ENCODE results near the gene SHLD1.

Gene SHLD1

DNA sequence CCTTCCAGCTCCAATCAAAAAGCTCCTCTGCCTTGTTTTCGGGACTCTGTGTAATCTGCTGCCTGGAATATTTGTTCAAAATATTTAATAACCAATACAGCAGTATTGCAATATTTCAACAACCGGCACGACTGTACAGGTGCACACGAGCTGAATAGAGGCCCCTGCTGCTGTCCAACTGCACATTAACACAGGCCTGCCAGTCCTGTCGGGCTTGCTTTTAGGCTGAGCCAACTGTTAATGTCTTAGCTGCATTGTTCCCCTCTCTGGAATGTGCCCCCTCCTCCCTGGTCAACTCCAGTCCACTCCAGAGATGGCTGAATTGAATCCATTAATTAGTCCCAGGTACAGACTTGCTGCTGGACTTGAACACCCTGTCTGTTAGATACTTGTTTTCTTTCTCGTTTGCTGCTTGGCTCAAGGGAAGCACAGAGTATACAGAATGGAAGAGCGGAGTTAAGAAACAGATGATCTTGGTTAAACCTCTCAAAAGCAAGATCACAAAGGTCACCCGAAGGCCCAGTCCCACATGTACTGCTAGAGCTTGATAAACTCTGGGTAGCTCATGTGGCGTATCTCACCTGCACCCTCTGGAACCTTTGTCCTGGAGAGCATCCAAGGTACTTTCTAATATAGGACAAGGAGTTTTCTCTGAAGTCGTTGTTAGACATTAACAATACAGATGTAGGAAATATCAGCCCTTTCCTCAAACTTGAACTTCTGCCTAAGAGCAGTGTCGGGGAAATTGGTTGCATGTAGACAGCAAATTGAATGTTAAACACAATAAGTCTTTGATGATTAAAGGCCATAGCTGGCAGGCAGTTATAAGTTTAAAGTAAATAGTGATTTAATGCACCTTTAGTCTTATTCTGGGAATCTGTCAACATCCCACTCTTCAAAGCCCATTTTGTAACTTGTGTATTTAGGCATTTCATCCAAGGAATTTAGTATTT lies 31.9 kb downstream of the SHLD1 start:
- DNase-seq (ENCODE audit: low read depth) = no peak
- H3K4me3 ChIP-seq (ENCODE audit: low read depth, low read length) = no peak overlapping the region
- TF ChIP-seq, protein P1, sequence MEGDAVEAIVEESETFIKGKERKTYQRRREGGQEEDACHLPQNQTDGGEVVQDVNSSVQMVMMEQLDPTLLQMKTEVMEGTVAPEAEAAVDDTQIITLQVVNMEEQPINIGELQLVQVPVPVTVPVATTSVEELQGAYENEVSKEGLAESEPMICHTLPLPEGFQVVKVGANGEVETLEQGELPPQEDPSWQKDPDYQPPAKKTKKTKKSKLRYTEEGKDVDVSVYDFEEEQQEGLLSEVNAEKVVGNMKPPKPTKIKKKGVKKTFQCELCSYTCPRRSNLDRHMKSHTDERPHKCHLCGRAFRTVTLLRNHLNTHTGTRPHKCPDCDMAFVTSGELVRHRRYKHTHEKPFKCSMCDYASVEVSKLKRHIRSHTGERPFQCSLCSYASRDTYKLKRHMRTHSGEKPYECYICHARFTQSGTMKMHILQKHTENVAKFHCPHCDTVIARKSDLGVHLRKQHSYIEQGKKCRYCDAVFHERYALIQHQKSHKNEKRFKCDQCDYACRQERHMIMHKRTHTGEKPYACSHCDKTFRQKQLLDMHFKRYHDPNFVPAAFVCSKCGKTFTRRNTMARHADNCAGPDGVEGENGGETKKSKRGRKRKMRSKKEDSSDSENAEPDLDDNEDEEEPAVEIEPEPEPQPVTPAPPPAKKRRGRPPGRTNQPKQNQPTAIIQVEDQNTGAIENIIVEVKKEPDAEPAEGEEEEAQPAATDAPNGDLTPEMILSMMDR (conservative IDR thresholded peaks at IDR 0.05; ENCODE audit: low read depth, low read length) = no peak

GRCh38 chr20:5784735-5785134 lies 34.5 kb downstream of the SHLD1 start:
- TF ChIP-seq, protein P1 (conservative IDR thresholded peaks at IDR 0.05; ENCODE audit: low read depth, low read length) = no peak
- no peak for DNase-seq (ENCODE audit: low read depth)

GRCh38 chr20:5785146-5785545 lies 34.9 kb downstream of the SHLD1 start:
- TF ChIP-seq, protein P1 (conservative IDR thresholded peaks at IDR 0.05; ENCODE audit: low read depth, low read length) = no peak
- no peak for DNase-seq (ENCODE audit: low read depth)
- no peak overlapping the region for H3K4me3 ChIP-seq (ENCODE audit: low read depth, low read length)

More at GRCh38 chr20:5784735-5785134, 34.5 kb downstream of the SHLD1 start:
- no peak overlapping the region for H3K4me3 ChIP-seq (ENCODE audit: low read depth, low read length)

DNA sequence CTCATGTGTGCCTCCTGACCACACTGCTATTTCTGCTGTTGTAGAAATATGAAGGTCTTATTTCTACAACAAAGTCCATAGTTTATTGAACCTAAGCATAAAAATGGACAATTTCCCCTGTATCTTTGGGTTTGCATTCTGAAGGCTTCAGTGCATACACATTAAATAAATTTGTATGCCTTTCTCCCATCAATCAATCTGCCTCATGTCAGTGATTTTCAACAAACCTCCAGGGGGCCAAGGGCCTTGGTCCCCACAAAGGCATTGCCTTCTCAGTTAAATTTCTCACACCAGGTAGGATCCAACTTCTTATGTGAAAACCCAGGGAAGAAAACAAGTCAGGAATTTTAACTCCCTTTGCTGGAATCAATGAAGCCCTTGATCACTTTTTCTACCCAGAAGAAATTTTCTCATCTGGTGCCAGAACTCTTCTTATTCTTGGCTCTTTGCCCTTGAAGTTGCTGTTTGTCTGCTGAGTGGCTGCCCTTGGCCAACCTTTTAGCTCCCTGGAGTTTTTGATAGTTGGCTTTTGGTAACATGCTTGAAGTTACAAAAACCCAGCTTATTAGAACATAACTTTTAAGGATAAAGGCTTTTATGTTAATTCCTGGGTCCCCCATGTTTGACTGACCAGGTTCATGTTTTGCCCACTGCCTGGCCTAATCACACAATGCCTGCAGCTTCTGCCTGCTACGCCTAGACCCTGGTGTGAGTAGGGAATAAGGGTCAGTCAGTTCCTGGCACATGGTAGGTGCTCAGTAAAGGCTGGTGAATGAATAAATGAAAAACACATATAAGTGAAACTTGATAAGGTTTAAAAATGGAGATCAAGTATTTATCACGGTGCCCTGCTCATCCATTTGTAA lies 37.0 kb downstream of the SHLD1 start:
- peak; percentile 86 for DNase-seq (ENCODE audit: low read depth)
- no peak overlapping the region for H3K4me3 ChIP-seq (ENCODE audit: low read depth, low read length)
- TF ChIP-seq, protein P1 (conservative IDR thresholded peaks at IDR 0.05; ENCODE audit: low read depth, low read length) = no peak

- no peak overlapping the region for H3K4me3 ChIP-seq (ENCODE audit: low read depth, low read length)
- DNase-seq (ENCODE audit: low read depth) = no peak
- TF ChIP-seq, protein P1 (conservative IDR thresholded peaks at IDR 0.05; ENCODE audit: low read depth, low read length) = no peak
Measured at GRCh38 chr20:5787796-5788165, 37.6 kb downstream of the SHLD1 start.

- H3K4me3 ChIP-seq (ENCODE audit: low read depth, low read length) = no peak overlapping the region
- DNase-seq (ENCODE audit: low read depth) = peak; percentile 96
- TF ChIP-seq, protein P1 (conservative IDR thresholded peaks at IDR 0.05; ENCODE audit: low read depth, low read length) = peak; percentile 92
Measured at GRCh38 chr20:5788385-5788895, 38.2 kb downstream of the SHLD1 start.

Data from choroid plexus epithelial cell (primary cell).